Left lung (tissue), 10 donors: Measurements from ENCODE around the gene OVCA2. TPM values are rescaled to one million over a fixed set of nuclear protein-coding genes. Genes with fewer than 3 reads are reported as not detected.
A peak's percentile ranks its signal among the peaks of the same experiment; 100 is the strongest.

Experiments used
- ATAC-seq: fragments of 200-7000 bp; cut with Tn5 transposase; one replicate; pipeline ENCODE4 v1.9.1; 2020; ENCODE audit warnings: moderate library complexity
- DNase-seq, 4 donors: peaks; one replicate each; pipeline ENCODE4 v3.0.0-alpha.2; 2013 to 2020
- H3K27ac ChIP-seq, 2 donors: fragments of 200-600 bp; sonication (generic) in 1 of 2; one replicate each; pipeline versions ENCODE4 v1.5.0 to v1.8.0; 2020 to 2021
- H3K27me3 ChIP-seq, 2 donors: fragments of 200-600 bp; sonication (generic) in 1 of 2; one replicate each; pipeline versions ENCODE4 v1.5.0 to v1.8.0; 2020 to 2021
- H3K36me3 ChIP-seq, 2 donors: fragments of 200-600 bp; sonication (generic) in 1 of 2; one replicate each; pipeline versions ENCODE4 v1.5.0 to v1.8.0; 2020 to 2021
- H3K4me1 ChIP-seq, 2 donors: fragments of 200-600 bp; one replicate each; pipeline ENCODE4 v1.8.0; 2021
- H3K4me3 ChIP-seq, 2 donors: fragments of 200-600 bp; sonication (generic) in 1 of 2; one replicate each; pipeline versions ENCODE4 v1.5.0 to v1.8.0; 2020 to 2021; ENCODE audit warnings: mild to moderate bottlenecking in 1 of 2
- H3K9me3 ChIP-seq, 2 donors: fragments of 200-600 bp; sonication (generic) in 1 of 2; one replicate each; pipeline versions ENCODE4 v1.5.0 to v1.8.0; 2020 to 2021
- CTCF ChIP-seq, 2 donors: fragments of 200-600 bp; sonication (generic) in 1 of 2; IDR thresholded peaks; one replicate each; pipeline versions ENCODE4 v1.5.0 to v1.8.0; 2021; ENCODE audit warnings: antibody characterized with exemption in 2 of 2
- intact Hi-C, 2 donors: fragments of 100-400 bp; cut with DNase I; formaldehyde crosslinking; loops; one replicate each; pipeline versions ENCODE4 v1.11.2 to v1.14.2; 2022
- polyA plus RNA-seq, 6 donors: library from polyadenylated mRNA; unstranded; fragments of 120-200 nt; gene quantifications; one replicate each; pipeline ENCODE4 v1.2.1, GENCODE V29; 2013; ENCODE audit not compliant: insufficient read length in 6 of 6
- total RNA-seq, 2 donors: library from RNA; stranded (reverse); fragmentation: NEBNext Ultra II Directional; extraction: Animal tissue kit (Norgen Biotek cat#: 25700); gene quantifications; one replicate each; pipeline ENCODE4 v1.2.1, GENCODE V29; 2021
- donor health status: DM: no; HTN: yes; CAD: no.
- donor health status: DM: no; HTN: no; CAD: no.

Gene OVCA2
- total and polyA plus RNA-seq, 8 donors: 8.1 to 28.7 (median 11.2) TPM

- H3K27me3 ChIP-seq: peaks cover 0 to 40% of the 10 kb centered on the region in 2 donors
- H3K27ac ChIP-seq: no peak overlapping the region
- TF ChIP-seq CTCF (IDR thresholded peaks at IDR 0.05): no peak
- intact Hi-C loops: no loop called here
- no peaks in the 10 kb centered on the region for H3K36me3 ChIP-seq
- DNase-seq: no peak
- no peak for ATAC-seq
- H3K4me1 ChIP-seq: peaks cover 12 to 26% of the 10 kb centered on the region in 2 donors
- H3K4me3 ChIP-seq: no peak overlapping the region
- H3K9me3 ChIP-seq: no peaks in the 10 kb centered on the region
These were observed 46.4 kb upstream of the OVCA2 start for GRCh38 chr17:1995321-1995892.

- no peak for ATAC-seq
- no peak for TF ChIP-seq CTCF (IDR thresholded peaks at IDR 0.05)
These were observed 45.7 kb upstream of the OVCA2 start for GRCh38 chr17:1995907-1996799.

GRCh38 chr17:1996800-1997288 is 45.0 kb upstream of the OVCA2 start:
- intact Hi-C loops: no loop called here
- ATAC-seq (no peak), DNase-seq (no peak)
- no peak for TF ChIP-seq CTCF (IDR thresholded peaks at IDR 0.05)
- no peak overlapping the region for H3K27ac ChIP-seq
- no peaks in the 10 kb centered on the region for H3K36me3 ChIP-seq
- no peak overlapping the region for H3K4me3 ChIP-seq
- H3K27me3 ChIP-seq: peaks cover 0 to 40% of the 10 kb centered on the region in 2 donors
- H3K9me3 ChIP-seq: no peaks in the 10 kb centered on the region
- peaks cover 12 to 26% of the 10 kb centered on the region in 2 donors for H3K4me1 ChIP-seq

More at GRCh38 chr17:1995907-1996799, 45.7 kb upstream of the OVCA2 start:
- no peak for DNase-seq
- no peak overlapping the region for H3K27ac ChIP-seq
- no peaks in the 10 kb centered on the region for H3K36me3 ChIP-seq
- H3K27me3 ChIP-seq: peaks cover 0 to 40% of the 10 kb centered on the region in 2 donors
- intact Hi-C loops: no loop called here
- no peak overlapping the region for H3K4me3 ChIP-seq
- H3K9me3 ChIP-seq: no peaks in the 10 kb centered on the region
- H3K4me1 ChIP-seq: peaks cover 12 to 26% of the 10 kb centered on the region in 2 donors

GRCh38 chr17:1997289-1997926 is 44.4 kb upstream of the OVCA2 start:
- Histone ChIP-seq H3K27me3 (peaks cover 0 to 40% of the 10 kb centered on the region in 2 donors), H3K9me3 (no peaks in the 10 kb centered on the region), H3K4me3 (peak overlapping the region; percentile 36), H3K36me3 (no peaks in the 10 kb centered on the region), H3K27ac (no peak overlapping the region), H3K4me1 (peaks cover 12 to 26% of the 10 kb centered on the region in 2 donors)
- DNase-seq: no peak
- ATAC-seq: peak; percentile 3
- TF ChIP-seq CTCF (IDR thresholded peaks at IDR 0.05): no peak
- intact Hi-C loops: no loop called here
